NCI-H82 treated with DMSO at 0.1 percent for 48 hours (cell line): ENCODE results near the gene CFAP46.
"Not testable (repeated sequence)": the region's sequence is repeated elsewhere in the genome, so short reads cannot be mapped to it uniquely, and the experiment has no call there.

Experiments
- DNase-seq: peaks from one replicate; lab custom pipeline; 2025; ENCODE audit not compliant: unreplicated experiment; lab: John Stamatoyannopoulos, UW

Gene CFAP46

GRCh38 chr10:132793213-132793612, 149.2 kb downstream of the CFAP46 start:
- no peak for DNase-seq

GRCh38 chr10:132792796-132793195, 149.6 kb downstream of the CFAP46 start:
- DNase-seq, result no peak

GRCh38 chr10:132792099-132792498, 150.3 kb downstream of the CFAP46 start:
- not testable (repeated sequence) for DNase-seq

GRCh38 chr10:132790934-132791829, 151.2 kb downstream of the CFAP46 start:
- no peak for DNase-seq

- no peak for DNase-seq
Measured at GRCh38 chr10:132790470-132790869, 151.9 kb downstream of the CFAP46 start.

- DNase-seq, result no peak
Measured at GRCh38 chr10:132789659-132790148, 152.7 kb downstream of the CFAP46 start.

- DNase-seq, result no peak
Measured at GRCh38 chr10:132788831-132789219, 153.5 kb downstream of the CFAP46 start.

- no peak for DNase-seq
Measured at GRCh38 chr10:132788180-132788830, 154.1 kb downstream of the CFAP46 start.

- DNase-seq, result no peak
Measured at GRCh38 chr10:132787495-132788179, 154.7 kb downstream of the CFAP46 start.

GRCh38 chr10:132786884-132787494, 155.4 kb downstream of the CFAP46 start:
- DNase-seq, result no peak

GRCh38 chr10:132786476-132786883, 155.9 kb downstream of the CFAP46 start:
- DNase-seq, result no peak

- DNase-seq, result no peak
Measured at GRCh38 chr10:132785723-132786475, 156.5 kb downstream of the CFAP46 start, which contains the start of gene NKX6-2. TSS of gene NKX6-2 (minus strand) at chr10:132786147. CDS start at chr10:132785948, 199 bp downstream.

- DNase-seq, result no peak
Measured at GRCh38 chr10:132784866-132785722, 157.3 kb downstream of the CFAP46 start.

GRCh38 chr10:132783940-132784865, 158.2 kb downstream of the CFAP46 start:
- no peak for DNase-seq

GRCh38 chr10:132783165-132783939, 159.0 kb downstream of the CFAP46 start:
- no peak for DNase-seq

- DNase-seq, result no peak
Measured at GRCh38 chr10:132781556-132781955, 160.8 kb downstream of the CFAP46 start.

- DNase-seq, result no peak
Measured at GRCh38 chr10:132780356-132780755, 162.0 kb downstream of the CFAP46 start.
